Posterior cingulate gyrus (tissue), 11 donors: ENCODE measurements around the gene VAPB.
"Not testable (repeated sequence)": the region's sequence is repeated elsewhere in the genome, so short reads cannot be mapped to it uniquely, and the experiment has no call there.

Experiments used
- DNase-seq, 10 donors: peaks; one replicate each; pipeline versions ENCODE4 v3.0.0 to v3.0.0-alpha.2; 2020 to 2021; ENCODE audit warnings: mixed read lengths in 3 of 10
- intact Hi-C: fragments of 100-400 bp; cut with DNase I; formaldehyde crosslinking; loops from one replicate; pipeline ENCODE4 v1.15.1; 2023

VAPB gene

DNA sequence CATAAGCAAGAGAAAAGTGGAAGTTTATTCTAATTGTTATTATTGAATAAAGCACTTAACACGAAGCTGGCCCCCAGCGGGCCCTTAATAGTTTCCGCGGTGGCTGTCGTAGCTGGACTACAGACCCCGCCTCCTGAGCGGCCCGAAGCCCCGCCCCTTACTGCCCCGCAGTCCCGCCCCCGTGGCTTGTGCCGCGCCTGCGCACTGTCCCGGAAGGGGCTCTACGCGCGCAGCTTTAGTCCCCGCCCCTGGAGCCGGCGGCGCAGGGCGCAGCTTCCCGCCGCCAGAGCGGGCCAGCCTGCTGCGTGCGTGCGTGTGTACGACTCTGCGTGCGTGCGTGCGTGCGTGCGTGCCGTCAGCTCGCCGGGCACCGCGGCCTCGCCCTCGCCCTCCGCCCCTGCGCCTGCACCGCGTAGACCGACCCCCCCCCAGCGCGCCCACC, at the start of gene VAPB:
Gene VAPB, plus strand, starts transcription at position 348 of the 442 bp plus-strand sequence. CDS start 231 bp downstream, outside the sequence.
- peak; percentile 88 to 99 (median 95) for DNase-seq
- intact Hi-C loops = loop anchor here (5.0 to 10.0 kb wide), 2 partner anchors 82 to 266 kb away; partner anchors contain the start of genes RAB22A and STX16

- intact Hi-C loops = no loop called here
- DNase-seq = no peak
Observed at GRCh38 chr20:58339741-58340140, 49.3 kb upstream of the VAPB start.

GRCh38 chr20:58340151-58340550, 48.9 kb upstream of the VAPB start:
- intact Hi-C loops = no loop called here
- no peak for DNase-seq

GRCh38 chr20:58340853-58341252, 48.2 kb upstream of the VAPB start:
- no peak for DNase-seq
- intact Hi-C loops = no loop called here

DNA sequence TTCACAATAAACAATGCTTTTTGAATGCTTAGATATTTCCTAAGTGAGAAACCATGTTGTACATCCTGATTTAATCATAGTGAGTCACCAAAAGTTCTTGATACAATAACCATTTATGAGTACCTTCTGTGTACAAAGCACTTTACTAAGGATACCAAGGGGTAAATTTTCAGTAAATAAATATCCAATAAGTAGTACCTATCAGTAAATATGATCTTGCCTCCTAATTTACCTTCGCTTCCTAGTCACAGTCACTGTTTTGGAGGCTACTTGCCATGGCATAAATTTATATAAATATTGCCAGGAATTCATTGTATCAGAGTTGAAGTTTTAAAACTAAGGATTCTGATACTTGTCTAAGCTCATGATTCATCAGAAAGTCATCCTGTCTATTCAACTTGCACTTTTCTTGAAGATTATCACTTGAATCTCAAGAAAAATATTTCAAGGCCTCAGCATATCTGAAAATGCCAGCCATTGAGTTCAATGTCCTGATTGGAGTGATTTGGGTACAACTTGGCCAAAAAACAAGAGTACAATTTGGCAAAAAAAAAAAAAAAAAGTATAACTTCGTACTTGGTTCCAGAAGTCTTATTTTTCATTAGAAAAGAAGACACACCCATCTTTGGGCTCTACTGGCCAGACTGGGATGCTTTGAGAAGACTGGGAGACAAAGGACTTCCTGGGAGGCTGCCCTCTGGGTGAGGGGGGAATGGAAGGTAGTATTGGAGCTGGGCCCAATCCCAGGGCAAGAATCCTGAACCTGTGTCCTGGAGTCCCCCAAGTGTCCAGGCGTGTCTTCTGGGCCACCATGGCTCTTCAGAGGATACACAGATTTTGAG, 46.7 kb upstream of the VAPB start:
- intact Hi-C loops = no loop called here
- no peak for DNase-seq

DNA sequence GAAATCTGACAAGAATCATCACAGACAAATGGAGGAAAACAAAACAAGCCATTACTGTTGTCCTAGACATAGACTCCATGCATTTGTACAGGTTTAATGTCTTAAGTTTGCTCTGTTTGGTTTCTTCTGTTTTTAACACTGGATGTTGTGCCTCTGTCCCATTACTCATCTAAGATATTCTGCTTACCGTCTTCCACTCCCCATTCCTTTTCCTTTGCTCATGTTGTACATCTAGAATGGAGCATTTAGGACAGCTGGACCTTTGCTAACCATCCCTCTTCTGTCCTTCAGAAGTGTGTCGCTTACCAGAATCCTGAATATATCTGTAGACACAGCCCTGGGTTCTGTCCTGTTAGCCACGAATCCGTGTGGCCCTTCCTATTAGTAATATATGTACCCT, 44.3 kb upstream of the VAPB start:
- intact Hi-C loops = no loop called here
- no peak for DNase-seq

- intact Hi-C loops = no loop called here
- DNase-seq = no peak
Observed at GRCh38 chr20:58349570-58349969, 39.5 kb upstream of the VAPB start.

DNA sequence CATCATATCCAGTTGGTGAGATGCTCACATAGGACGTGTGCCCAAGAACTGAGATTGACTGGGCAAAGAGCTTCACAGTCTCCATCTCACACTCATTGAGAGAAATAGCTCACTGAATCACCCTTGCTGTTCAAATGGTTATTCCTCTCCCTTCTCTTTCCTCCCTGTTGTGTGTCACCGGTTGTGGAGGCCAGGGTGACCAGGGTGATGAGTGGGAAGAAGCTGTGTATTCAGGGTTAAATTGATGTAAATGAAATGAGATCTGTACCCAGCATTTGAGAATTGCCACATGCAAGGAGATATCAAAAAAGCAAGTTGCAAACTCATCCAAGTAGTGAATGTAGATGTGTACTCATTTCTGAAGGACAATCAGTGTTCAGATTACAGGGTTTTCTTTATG, 36.6 kb upstream of the VAPB start:
- intact Hi-C loops = no loop called here
- DNase-seq = no peak

DNA sequence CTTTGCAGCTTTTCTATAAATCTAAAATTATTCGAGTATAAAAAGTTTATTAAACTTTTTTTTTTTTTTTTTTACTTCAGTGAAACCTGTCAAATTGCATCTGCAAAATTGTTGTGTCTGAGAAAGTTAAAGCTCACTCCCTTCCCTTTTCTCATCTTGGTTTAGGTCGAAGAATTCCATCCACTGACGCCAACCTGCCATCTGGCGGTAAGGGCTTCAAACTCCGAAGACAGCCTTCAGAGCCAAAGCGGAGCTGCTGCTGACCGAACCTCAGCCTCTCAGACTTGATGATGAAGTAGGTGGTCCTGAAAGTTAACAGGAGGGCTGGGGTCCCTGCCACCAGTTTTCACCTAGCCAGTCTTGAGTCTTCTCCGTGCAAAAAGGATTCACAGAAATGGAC, 29.6 kb upstream of the VAPB start:
- DNase-seq = no peak
- intact Hi-C loops = no loop called here

DNA sequence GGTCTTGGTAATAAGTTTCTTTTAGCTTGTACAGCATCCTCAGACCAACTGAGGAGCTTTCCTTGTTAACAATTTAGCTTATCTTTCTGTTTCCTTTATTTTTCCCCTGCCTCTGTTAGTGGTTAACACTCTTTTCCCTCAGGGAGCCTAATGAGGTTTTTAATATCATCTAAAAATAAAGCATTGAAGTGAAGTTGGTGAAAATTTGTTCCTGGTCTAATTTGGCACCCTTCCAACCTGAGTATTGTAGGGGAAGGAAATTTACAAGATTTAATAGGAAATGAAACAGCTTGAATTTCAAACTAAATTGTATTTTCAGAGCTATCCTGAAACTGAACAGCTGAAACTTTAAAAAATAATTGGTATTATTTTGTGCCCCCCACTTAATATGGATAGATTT, 28.1 kb upstream of the VAPB start:
- no peak for DNase-seq
- intact Hi-C loops = no loop called here

GRCh38 chr20:58361481-58362205, 27.4 kb upstream of the VAPB start:
- DNase-seq = no peak
- intact Hi-C loops = no loop called here

DNA sequence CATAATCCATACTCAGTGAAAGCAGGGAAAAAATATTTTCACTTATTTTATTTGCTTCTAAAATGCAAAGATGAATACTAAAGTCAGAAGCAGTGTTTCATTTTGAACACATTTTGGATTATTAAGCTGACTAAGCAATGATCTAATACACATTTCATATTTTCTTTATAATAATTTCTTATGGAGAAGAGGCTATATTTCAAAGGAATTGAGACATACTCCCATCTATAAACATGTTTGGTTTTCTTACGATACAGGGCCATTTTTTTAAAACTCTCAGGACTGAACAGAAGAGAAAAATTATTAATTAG, 26.9 kb upstream of the VAPB start:
- DNase-seq = no peak
- intact Hi-C loops = no loop called here

DNA sequence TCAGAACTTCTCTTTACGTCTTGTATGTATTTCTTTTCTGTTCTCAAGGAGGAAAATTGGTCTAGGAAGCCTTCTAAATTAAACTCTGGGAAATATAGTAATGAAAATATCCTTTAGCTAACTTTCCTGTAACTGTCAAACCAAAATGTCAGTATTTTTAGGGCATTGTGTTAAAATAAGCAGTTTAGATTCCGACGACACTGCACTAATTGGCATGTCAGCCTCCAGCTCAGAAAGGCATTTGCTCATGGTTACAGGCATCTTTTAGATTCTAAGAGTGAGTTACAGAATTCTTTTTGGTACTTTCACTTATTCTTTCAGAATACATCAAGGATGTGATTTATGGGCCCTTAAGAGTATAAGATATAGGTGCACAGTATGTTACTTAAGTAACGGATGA, 26.1 kb upstream of the VAPB start:
- DNase-seq = no peak
- intact Hi-C loops = no loop called here

DNA sequence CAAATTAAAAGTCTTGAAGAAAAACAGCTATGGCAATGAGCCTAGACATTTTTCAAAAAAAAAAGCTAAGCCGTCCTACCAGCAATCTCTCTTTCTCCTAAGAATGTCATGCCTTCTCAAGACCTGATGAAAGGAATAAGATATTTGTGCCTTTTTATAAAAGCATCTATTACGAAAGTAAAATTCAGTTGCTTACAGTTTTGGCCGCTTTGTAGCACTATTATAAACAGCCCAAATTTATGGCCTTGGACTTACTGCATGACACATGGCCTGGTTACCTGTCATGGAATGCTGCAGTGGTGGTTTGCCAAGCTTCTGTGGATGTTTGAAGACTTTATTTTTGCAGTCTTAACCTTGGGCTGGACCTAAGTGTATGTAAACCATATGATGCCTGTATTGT, 22.2 kb upstream of the VAPB start:
- DNase-seq = no peak
- intact Hi-C loops = no loop called here

- DNase-seq = no peak
- intact Hi-C loops = no loop called here
Observed at GRCh38 chr20:58372806-58373205, 16.2 kb upstream of the VAPB start.

- intact Hi-C loops = not testable (repeated sequence)
Observed at GRCh38 chr20:58373296-58373695, 15.7 kb upstream of the VAPB start.

GRCh38 chr20:58374027-58374850, 14.8 kb upstream of the VAPB start:
- DNase-seq = no peak
- intact Hi-C loops = no loop called here

More at GRCh38 chr20:58373296-58373695, 15.7 kb upstream of the VAPB start:
- DNase-seq = not testable (repeated sequence)

DNA sequence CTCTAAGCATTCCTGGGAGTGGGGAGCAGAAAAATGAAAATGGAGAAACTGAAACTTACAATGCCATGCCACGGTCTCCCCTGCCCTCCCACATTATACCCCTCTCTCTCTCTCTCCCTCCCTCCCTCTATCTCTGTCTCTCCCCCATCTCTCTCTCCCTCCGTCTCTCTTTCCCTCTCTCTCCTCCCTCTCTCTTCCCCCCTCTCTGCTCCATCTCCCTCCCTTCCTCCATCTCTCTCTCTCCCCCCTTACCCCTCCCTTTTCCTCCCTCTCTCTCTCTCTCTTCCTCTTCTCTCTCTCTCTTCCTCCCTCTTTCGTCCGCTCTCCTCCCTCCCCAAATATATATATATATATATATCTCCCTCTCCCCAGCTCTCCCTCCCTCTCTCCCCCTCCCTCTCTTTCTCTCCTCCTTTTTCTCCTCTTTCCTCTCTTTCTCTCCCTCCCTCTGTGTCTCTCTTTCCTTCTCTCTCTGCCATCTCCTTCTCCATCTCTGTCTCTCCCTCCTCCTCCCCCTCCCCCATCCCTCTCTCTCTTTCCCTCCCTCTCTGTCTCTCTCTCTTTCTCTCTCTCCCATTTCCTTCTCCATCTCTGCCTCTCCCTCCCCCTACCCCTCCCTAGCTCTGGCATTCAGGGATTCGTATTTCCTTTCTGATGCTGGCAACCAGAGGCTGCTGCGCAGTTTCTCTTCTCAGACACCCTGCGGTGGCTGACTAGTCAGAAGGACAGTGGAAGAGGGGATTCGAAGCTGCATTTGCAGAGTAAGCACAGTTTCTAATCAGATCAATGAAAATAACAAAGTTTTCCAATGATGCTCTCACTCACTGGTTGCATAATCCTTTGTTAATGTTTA, 13.9 kb upstream of the VAPB start:
- peak in 1 of 10 donors; percentile 23 for DNase-seq
- intact Hi-C loops = no loop called here

- intact Hi-C loops = no loop called here
Observed at GRCh38 chr20:58375759-58376352, 13.2 kb upstream of the VAPB start.

GRCh38 chr20:58377017-58377416, 12.0 kb upstream of the VAPB start:
- DNase-seq = no peak

More at GRCh38 chr20:58375759-58376352, 13.2 kb upstream of the VAPB start:
- DNase-seq = no peak

More at GRCh38 chr20:58377017-58377416, 12.0 kb upstream of the VAPB start:
- intact Hi-C loops = no loop called here
